ENCODE results near the gene TRMT5. TPM values are rescaled to one million over a fixed set of nuclear protein-coding genes. Genes with fewer than 3 reads are reported as not detected.

Gene TRMT5
- total and polyA plus RNA-seq, 10 of the 15 experiments (the other 5 are each of a cell fraction or from before 2014, with no cell fraction given): 6.6 to 13.1 (median 9.4) TPM

- TF ChIP-seq ZBTB11 (CRISPR knock-in tag; IDR thresholded peaks at IDR 0.05) (no peak), CHD4 (IDR thresholded peaks at IDR 0.05) (no peak), TCF3 (IDR thresholded peaks at IDR 0.05; ENCODE audit: borderline replicate concordance, insufficient read depth, low read depth, low read length) (no peak), SREBF1 (IDR thresholded peaks at IDR 0.05; ENCODE audit: low read length) (no peak), RBBP5 (conservative IDR thresholded peaks at IDR 0.05) (no peak; the same call in 1 of the 2 replicates), EGR1 (IDR thresholded peaks at IDR 0.05; ENCODE audit: borderline replicate concordance in 1 of 2, low read depth in 2 of 2, low read length in 2 of 2) (0 out of 3 replicates have a peak, but pooled peaks of 1 of the 2 experiments have one; percentile 2), PAX5 (IDR thresholded peaks at IDR 0.05; ENCODE audit: borderline replicate concordance, low read depth, low read length) (no peak), CBFB (IDR thresholded peaks at IDR 0.05; ENCODE audit: low read depth) (peak; percentile 90), CUX1 (IDR thresholded peaks at IDR 0.05; ENCODE audit: insufficient replicate concordance, low read depth, low read length) (no peak), ZSCAN29 (IDR thresholded peaks at IDR 0.05) (no peak), ESRRA (IDR thresholded peaks at IDR 0.05; ENCODE audit: low read length) (no peak), ATF2 (IDR thresholded peaks at IDR 0.05; ENCODE audit: low read length) (no peak), ELK1 (IDR thresholded peaks at IDR 0.05; ENCODE audit: low read depth, low read length) (peak; percentile 63), TAF1 (IDR thresholded peaks at IDR 0.05; ENCODE audit: borderline replicate concordance, low read depth, low read length) (peak; percentile 33; the same call in 1 of the 2 replicates), ATF3 (IDR thresholded peaks at IDR 0.05; ENCODE audit: borderline replicate concordance, extremely low read depth, low read depth, low read length) (peak; percentile 83; the same call in 1 of the 2 replicates)
Measured at GRCh38 chr14:60980811-60981632, at the start of gene TRMT5, which contains the start of gene SLC38A6 (continued).

Measured in GM12878 (cell line).